Fibroblast of skin of scalp (primary cell): ENCODE data around the gene SPATA4. TPM values are rescaled to one million over a fixed set of nuclear protein-coding genes. Genes with fewer than 3 reads are reported as not detected.
"Not testable (repeated sequence)": the region's sequence is repeated elsewhere in the genome, so short reads cannot be mapped to it uniquely, and the experiment has no call there.

ENCODE experiments used
- DNase-seq: peaks from one replicate; pipeline ENCODE4 v3.0.0-alpha.2; 2013
- polyA plus RNA-seq, 2 experiments: library from polyadenylated mRNA; unstranded; fragments of 120-200 nt; gene quantifications; one replicate each; pipeline ENCODE4 v1.2.1, GENCODE V29; 2013; ENCODE audit not compliant: insufficient read length in 2 of 2

The SPATA4 gene
- 0.33 TPM for polyA plus RNA-seq (2013, experiment 1 of 2; ENCODE audit: insufficient read length)
- 0.36 TPM for polyA plus RNA-seq (2013, experiment 2 of 2; ENCODE audit: insufficient read length)

DNA sequence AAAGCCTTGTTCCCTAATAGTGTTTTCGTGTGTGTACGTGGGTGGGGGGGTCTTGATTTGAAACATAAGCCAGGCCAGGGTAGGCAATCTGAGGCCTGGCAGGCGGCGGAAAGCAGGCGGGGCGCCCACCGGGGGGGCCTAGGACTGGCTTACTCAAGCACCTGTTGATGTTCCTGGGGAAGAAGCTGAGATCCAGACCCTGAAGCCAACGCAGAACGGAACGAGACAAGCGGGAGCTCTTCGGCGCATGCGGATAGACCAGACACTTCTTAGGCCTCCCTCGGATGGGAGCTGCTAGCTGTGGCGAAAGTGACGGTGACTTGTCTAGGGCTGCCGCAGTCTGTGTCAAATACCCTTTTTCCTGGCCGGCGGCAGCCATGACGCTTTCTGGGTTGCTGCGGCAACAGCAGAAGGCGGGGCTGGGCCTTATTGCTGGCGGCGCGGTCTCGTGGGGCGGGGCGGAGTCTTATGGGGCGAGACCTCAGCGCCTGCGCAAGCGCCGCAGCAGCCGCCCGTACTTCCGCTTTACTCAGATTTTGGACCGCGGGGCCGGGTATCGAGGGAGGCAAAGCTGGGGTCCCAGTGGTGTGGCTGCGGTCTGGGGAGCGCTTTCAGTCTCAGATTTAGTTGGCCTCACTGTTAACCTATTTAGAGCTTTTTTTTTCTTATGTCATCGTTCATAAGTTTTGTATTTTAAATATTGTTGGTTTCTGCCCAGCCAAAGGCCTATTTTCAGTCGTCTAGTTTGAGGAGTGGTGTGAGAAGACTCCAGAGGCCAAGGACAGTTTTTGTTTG is at the start of gene SPATA4:
SPATA4 (minus strand) TSS at position 402 of the 795 bp plus-strand sequence; CDS start at position 379, 23 bp downstream.
- DNase-seq: peak; percentile 94

DNA sequence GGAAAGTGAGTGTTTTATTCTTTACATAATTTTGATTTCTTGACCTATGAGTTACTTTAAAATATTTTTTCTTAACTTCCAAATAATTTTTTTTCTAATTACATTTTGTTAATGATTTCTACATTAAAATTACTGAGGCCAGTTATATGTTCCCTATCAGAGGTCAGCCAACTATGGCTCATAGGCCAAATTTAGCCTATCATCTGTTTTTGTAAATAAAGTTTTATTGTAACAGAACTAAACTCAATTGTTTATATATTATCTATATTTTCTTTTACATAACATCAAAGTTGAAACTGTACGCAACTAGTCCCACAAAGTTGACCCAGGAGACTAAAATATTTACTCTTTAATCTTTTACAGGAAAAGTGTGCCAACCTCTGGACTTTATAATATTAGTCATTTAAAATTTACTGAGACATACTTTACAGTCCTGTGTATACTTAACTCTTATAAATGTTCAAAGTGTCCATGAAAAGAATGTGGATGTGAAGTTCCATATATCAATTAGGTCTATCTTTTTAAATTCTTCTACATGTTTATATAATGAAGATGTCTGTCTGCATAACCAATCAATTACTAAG is 47.5 kb upstream of the SPATA4 start:
- DNase-seq: no peak

DNA sequence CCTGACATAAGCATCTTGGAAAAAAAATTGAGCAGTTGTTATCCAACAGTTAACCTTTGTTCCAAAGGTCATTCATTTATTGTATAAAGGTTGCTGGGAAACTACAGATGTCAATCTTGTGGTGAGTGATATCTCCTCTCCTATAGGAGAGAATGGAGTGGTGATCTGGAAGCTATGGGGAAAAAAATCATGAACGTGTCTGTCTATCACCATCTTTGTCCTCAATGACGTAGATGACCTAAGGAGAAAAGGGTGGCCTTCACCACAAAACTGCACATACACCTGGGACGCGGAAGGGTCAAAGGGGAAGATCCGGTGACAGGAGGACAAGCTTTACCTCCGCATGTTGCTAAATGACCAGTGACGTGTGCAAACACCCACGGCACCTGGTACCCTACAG is 46.3 kb upstream of the SPATA4 start:
- DNase-seq: no peak

DNA sequence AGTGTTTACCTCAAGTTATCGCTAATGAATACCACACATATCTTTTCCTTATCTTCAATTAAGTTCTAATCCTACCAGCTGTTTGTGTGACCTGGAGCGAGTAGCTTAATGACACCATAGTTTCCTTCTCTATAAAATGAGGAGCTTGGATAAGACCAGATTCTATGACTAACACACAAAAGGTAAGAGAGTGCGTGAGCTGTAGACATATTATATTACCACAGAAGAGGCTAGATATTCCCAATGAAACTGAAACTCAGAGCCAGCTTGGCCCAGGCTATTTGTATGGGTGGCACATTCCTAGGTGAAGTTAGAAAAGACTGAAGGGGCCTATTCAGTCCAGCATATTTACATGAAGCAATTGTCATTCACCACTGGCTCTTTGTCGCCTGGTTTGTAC is 43.4 kb upstream of the SPATA4 start:
- DNase-seq: no peak

DNA sequence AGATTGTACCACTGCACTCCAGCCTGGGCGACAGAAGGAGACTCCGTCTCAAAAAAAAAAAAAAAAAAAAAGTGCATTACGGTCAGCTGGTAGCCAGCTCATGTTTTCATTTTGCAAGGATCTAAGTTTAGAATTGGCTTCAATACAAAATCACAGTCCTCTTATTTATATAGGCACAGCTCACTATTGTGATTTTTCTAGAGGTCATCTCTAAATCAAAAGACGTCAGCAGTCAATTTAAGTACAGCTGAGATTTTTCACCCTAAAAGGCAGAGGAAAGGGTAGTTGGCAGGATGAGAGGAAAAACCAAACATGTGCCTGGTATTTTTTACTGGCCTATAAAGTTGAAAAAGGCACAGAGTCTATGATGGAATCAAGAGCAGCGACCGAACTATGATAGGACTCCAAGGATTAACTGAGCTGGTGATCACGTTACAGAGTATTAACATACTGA is 42.8 kb upstream of the SPATA4 start:
- peak; percentile 89 for DNase-seq

DNA sequence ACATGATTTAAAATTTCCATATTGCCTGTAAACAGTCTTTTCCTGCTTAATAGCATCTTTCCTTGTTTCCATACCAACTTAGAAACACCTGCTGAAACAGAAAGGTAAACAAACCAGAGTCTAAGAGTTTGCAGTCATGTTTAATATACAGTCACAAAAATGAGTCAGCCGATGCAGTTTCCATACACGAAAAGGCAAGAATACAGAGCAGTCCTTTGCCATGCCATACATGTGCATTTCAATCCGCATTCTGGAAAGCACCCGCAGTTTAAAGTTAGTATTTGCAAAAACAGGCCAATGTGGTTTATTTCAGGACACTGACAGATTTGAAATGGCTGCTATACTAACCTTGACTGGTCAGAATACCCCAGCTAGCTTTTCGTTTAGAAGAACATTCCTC is 41.6 kb upstream of the SPATA4 start:
- DNase-seq: no peak

DNA sequence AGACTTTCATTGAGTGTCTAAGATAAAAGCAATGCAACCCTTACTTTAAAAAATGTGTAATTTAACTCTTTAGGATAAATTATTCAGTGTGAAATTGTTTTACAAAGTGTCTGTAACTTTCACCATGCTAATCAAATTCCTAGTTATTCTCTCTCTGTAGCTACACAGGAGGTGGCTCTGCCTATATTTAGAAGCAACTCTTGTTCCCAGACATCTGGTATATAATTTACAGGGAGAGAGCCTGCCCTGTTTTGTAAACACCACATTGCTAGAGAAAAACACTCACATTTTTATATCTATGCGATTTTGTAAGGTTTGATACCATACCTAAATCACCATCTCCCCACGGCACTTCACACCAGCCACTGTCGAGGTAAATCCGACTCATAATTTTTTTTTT is 35.5 kb upstream of the SPATA4 start:
- no peak for DNase-seq

DNA sequence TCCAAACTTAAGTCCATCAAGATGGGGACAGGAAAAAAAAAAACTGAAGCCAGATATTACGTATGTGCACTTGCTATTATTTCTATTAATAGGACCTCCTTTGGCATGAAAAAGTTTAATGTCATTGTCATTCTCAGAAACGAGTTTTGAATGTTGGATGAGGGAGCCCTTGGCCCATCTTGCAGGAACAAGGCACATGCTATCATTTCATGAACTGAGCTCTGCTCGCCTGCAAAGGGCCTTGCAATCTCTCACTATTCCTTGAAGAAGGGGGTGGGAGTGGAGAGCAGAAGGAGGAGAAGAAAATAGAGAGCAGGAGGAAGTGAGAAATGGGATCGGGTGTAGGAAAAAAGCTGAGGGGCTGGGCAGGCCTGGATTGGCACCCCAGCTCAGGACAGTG is 34.3 kb upstream of the SPATA4 start:
- DNase-seq: no peak

DNA sequence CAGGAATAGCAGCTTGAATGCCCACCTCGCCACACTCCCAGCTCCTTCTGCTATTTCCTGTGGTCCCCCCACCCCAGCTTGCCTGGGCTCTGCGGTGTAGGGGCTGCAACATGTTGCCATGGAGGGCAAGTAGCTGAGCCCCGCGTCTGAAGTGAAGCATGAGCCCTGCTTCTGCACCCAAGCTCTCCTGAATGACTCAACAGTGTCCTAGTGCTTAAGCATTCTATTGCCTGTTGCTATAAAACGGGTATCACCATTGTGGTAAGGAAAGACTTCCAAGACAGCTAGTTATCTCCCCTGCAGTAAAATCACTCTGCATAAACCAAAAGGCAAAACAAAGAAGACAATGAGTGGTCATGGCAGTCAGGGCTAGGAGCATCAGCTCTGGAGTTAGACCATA is 31.4 kb upstream of the SPATA4 start:
- no peak for DNase-seq

DNA sequence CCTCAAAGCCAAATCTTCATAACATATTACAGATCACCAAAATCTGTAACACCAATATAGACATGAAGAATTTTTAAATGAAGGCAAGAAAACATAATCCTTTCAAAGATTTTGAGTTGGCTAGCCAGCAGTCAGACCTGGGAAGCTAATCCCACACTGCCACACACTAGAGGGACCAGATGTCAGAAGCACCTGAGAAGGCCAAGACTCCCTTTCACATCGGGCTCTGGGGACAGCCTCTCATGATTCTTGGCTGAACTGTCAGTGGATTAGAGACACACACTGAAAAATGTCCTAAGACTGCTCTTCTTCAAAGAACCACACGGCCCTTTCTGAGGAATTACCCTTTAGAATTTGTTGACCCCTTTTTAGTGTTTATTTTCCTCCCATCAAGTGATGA is 28.2 kb upstream of the SPATA4 start:
- no peak for DNase-seq

DNA sequence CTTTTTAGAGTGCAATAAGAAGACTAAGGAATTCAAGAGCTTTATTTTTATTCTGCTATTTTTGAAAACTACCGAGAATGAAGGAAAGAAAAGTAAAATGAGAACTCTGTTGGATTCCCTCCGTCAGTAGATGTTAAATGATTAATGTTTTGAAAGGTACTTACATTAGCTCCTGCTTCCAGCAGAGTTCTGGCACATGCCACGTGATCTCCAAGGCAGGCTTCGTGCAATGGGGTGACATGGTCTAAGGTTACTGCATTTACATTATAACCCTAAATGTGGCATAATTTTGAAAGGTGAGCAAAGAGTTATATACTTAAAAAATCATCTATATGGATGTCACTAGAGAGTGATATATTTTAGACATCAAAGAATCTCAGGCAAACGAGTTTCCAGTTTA is 26.8 kb upstream of the SPATA4 start:
- no peak for DNase-seq

DNA sequence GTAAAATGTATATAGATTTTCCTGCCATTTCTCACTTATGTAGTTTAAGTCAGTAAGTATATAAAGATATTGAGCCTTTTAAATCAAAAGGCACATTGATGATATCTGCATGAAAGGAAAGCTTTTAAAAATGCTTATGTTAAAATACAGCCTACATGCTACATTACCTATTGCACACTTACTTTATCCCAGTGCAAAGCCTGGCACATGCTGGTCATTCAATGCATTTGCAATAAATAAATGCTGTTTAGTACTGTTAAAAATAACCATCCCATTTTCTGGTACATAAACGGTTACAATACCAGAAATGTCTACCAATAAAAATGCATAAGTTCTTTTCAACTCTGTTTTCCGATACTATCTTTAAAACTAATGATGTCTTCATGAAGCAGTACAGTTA is 22.1 kb upstream of the SPATA4 start:
- DNase-seq: no peak

DNA sequence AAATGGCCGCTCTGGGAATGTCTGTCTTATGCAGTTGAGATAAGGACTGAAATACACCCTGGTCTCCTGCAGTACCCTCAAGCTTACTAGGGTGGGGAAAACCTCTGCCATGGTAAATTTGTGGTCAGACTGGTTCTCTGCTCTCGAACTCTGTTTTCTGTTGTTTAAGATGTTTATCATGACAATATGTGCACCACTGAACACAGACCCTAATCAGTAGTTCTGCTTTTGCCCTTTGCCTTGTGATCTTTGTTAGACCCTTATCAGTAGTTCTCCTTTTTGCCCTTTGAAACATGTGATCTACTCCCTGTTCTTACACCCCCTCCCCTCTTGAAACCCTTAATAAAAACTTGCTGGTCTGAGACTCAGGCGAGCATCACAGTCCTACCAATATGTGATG is 17.0 kb upstream of the SPATA4 start:
- not testable (repeated sequence) for DNase-seq

DNA sequence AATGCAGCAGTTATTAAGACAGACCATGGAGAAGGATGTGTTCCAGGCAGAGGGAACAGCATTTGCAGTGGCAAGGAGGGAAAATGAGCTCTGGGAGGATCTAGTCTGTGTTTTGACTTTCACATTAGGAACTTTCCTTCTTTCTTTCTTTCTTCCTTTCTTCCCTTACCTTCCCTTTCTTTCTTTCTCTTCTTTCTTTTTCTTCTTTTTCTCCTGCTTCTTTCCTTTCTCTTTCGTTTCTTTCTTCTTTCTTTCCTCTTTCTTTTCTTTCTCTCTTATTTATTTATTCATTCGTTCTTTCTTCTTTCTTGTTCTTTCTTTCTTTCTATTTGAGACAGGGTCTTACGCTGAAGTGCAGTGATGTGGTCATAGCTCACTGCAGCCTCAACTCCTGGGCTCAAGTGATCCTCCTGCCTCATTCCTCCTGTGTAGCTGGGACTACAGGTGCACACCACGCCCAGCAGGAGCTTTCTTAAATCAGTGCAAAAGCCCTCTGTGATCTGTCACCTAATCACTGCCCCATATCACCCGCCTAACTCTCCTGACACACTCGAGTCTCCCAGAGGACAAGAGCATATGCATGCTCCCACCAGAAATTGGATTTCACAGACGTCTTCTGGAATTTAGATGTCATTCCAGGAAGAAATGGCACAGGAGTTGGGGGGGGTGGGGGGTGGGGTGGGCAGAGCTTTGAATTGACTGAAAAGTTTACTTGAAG is 15.4 kb upstream of the SPATA4 start:
- DNase-seq: no peak

DNA sequence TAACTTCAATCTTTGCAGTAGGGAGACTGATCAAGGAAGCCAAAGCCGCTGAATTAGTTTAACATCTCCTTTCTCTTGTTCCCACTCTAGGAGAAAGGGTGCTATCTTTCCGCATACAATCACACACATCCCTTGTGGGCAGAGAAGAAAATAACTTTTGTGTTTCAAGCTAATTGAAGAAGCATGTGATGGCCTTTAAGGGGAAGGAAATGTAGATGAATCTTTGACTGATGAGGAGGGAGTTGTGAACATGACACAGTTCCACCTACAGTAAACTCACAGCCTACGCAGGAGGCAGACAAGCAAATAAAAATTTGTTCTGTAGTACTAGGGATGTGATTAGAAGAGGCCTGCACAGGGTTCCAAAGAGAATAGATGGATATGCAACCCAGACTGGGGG is 14.7 kb upstream of the SPATA4 start:
- DNase-seq: no peak

DNA sequence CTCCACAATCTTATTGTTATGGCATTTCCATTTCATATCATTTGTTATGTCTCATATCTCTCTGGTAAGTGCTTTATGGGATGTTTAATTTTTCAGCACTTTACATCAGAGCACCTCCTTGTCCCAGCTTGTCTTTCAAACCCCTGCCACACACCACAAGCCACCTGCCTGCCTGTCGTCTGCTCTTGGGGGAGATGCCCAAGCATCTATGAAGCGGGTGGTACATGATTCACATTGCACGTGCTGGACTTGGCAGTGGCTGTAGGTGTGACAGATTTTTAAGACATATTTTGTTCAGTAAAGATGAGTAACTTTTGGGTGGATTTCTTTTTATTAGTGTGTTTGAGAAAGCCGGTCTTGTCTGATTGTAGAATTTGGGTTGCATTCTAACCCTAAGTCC is 14.2 kb upstream of the SPATA4 start:
- no peak for DNase-seq

DNA sequence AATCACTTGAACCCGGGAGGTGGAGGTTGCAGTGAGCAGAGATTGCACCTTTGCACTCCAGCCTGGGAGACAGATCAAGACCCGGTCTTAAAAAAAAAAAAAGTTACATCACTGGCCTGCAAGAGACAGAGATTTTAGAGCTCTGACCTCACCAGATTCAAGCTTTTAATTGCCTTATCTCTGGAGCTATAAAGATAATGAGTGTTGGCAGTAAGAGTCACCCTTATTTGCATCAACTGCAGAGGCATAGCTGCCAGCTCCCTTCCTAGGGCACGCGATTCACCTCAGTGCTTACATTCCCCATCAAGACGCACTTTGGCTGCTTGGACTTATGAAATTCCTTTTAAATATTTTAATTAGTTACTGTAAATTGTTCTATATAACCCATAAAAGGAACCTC is 12.5 kb upstream of the SPATA4 start:
- no peak for DNase-seq

DNA sequence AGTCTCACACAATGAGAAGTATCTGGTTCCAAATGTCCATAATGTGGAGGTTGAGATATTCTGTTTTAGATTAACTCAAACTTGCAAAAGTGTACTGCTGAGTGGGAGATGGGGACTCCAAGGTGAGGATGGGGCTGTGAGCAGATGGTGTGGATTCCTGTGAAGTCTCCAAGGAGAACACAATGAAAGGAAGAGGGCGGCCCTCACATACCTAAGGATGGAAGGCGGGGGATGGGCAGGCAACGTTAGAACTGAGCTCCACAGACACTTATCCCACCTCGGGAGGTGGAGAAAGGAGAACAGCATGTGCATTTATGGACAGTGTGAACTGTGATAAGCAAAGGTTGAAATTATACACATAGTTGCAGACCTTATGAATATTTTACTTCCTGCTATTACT is 9.9 kb upstream of the SPATA4 start:
- no peak for DNase-seq

DNA sequence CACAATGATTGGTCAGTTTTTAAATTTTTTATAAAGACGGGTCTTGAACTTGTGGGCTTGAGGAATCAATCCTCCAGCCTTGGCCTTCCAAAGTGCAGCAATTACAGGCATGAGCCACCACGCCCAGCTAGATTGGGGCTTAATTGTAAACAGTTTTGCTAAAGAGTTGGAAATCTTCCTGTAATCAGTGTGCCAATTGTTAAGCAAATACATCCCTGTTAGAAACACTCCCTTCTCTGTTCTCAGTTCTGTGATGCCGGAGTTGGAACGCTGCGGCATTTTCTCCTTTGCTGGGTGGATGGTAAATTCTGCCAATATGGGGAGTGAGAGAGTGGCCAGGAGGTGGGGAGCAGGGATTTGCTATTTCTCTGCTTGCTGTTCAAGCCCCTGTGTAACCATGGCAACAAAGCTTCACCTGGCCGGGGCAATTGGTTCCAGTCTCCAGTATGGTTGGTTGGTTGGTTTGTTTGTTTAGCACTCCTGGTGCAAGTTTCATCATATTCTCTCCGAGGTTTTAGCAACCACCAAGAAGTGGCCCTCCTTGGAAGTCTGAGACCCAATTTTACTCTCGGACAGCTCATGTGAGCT is 3.0 kb upstream of the SPATA4 start:
- no peak for DNase-seq

DNA sequence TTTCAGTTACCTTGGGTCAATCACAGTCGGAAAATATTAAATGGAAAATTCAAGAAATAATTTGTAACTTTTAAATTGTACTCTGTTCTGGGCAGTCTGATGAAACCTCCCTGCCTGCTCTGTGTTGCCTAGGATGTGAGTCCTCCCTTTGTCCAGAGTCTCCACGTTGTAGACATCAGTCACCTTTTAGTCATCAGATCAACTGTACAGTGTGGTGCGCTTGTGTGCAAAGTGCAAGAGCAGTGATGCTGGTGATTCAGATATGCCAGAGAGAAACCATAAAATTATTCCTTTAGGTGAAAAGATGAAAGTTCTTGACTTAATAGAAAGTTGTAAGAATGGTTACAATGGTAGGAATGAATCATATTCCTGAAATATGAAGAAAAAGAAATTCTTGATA is 1.4 kb downstream of the SPATA4 start:
- DNase-seq: peak; percentile 74

DNA sequence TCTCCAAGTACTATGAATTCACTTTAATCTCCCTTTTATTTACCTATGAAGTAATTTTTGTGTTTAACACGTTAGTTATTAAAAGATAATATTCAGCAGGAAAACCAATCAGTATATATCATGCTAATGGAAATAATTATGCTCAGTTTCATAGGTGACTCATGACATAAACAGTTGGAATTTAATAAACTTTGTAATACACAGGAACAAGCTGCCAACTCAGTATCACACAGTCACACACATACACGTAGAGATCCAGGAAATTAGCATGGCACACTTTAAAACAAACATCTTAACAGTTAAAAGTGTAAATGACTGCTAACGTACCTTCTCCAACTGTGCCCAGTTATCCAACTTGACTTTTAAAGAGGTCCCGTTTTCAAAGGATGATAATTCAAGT is 2.3 kb downstream of the SPATA4 start:
- peak; percentile 60 for DNase-seq

DNA sequence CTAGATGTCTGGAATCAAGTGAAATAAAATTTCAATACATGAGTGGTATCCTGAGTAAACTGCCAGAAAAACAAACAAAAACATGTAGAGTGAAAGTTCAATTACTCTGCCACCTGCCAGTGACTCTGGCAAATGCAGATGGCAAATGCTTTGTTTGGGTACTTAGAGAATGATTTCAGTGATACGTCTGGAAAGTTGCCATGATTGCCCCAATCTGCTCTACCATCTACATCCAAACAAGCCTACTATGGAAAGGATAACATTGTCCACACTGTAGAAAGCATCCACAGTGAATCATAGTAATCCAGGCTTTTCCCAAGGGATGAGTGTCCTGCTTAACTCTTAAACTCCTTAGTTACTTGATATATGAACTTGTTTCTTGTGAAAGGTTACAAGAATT is 3.4 kb downstream of the SPATA4 start:
- DNase-seq: peak; percentile 74
